Thoracic aorta (tissue), 2 donors: ENCODE data around the gene GABRB2. TPM values are rescaled to one million over a fixed set of nuclear protein-coding genes. Genes with fewer than 3 reads are reported as not detected.

ENCODE experiments used
- ATAC-seq: fragments of 150-250 bp; one replicate; pipeline ENCODE4 v1.8.0; 2017; ENCODE audit warnings: low read depth; ENCODE audit not compliant: insufficient number of reproducible peaks, low FRiP score
- DNase-seq: peaks from one replicate; pipeline ENCODE4 v3.0.0-alpha.2; 2020; ENCODE audit warnings: low spot score
- H3K27ac ChIP-seq, 2 donors: fragments of 200-600 bp; sonication (generic); 1 replicate in 1 of 2; 2 replicates in 1 of 2; pipeline ENCODE4 v1.5.1; 2016; ENCODE audit warnings: mild to moderate bottlenecking in 2 of 2, moderate library complexity in 2 of 2
- H3K27me3 ChIP-seq: fragments of 200-600 bp; sonication (generic); replicated peaks from 2 replicates; pipeline ENCODE4 v1.6.0; 2016; ENCODE audit warnings: mild to moderate bottlenecking; ENCODE audit not compliant: insufficient read depth
- H3K36me3 ChIP-seq: fragments of 200-600 bp; sonication (generic); one replicate; pipeline ENCODE4 v1.5.1; 2016
- H3K4me1 ChIP-seq, 2 donors: fragments of 200-600 bp; sonication (generic); 1 replicate in 1 of 2; 2 replicates in 1 of 2; pipeline versions ENCODE4 v1.5.1 to v1.6.0; 2016; ENCODE audit warnings: low read depth in 2 of 2, mild to moderate bottlenecking in 1 of 2; ENCODE audit not compliant: control insufficient read depth in 1 of 2
- H3K4me3 ChIP-seq: fragments of 200-600 bp; sonication (generic); 2 replicates; pipeline ENCODE4 v1.5.1; 2016; ENCODE audit warnings: mild to moderate bottlenecking
- H3K9me3 ChIP-seq: fragments of 200-600 bp; sonication (generic); 2 replicates; pipeline ENCODE4 v1.5.1; 2016
- CTCF ChIP-seq: fragments of 200-600 bp; sonication (generic); IDR thresholded peaks from one replicate; pipeline ENCODE4 v1.5.1; 2019; ENCODE audit warnings: antibody characterized with exemption
- total RNA-seq, 2 donors: library from RNA; depleted of rRNA; stranded (reverse); fragments of >200 nt; gene quantifications; one replicate each; pipeline versions ENCODE4 v1.1.0 to v1.2.3, GENCODE V29; 2016

GABRB2 gene
- total RNA-seq, 2 donors from 2014 or later: 0.27 to 0.78 TPM

GRCh38 chr5:161376034-161376433 lies 170.5 kb downstream of the GABRB2 start:
- H3K36me3 ChIP-seq: no peaks in the 10 kb centered on the region
- H3K4me3 ChIP-seq: no peak overlapping the region
- H3K27ac ChIP-seq: no peak overlapping the region
- H3K9me3 ChIP-seq: no peaks in the 10 kb centered on the region
- TF ChIP-seq CTCF: no peak
- DNase-seq (no peak), ATAC-seq (no peak)
- H3K27me3 ChIP-seq: no peaks in the 10 kb centered on the region
- no peaks in the 10 kb centered on the region for H3K4me1 ChIP-seq

- no peak overlapping the region for H3K4me3 ChIP-seq
- ATAC-seq (no peak), DNase-seq (no peak)
- no peaks in the 10 kb centered on the region for H3K4me1 ChIP-seq
- no peaks in the 10 kb centered on the region for H3K9me3 ChIP-seq
- no peaks in the 10 kb centered on the region for H3K27me3 ChIP-seq
- TF ChIP-seq CTCF: no peak
- H3K36me3 ChIP-seq: no peaks in the 10 kb centered on the region
- no peak overlapping the region for H3K27ac ChIP-seq
Observed at GRCh38 chr5:161373345-161373707, 173.2 kb downstream of the GABRB2 start.

- no peak for TF ChIP-seq CTCF
Observed at GRCh38 chr5:161372682-161373344, 173.7 kb downstream of the GABRB2 start.

GRCh38 chr5:161369022-161369421 lies 177.5 kb downstream of the GABRB2 start:
- Histone ChIP-seq H3K27ac (no peak overlapping the region), H3K4me1 (no peaks in the 10 kb centered on the region), H3K27me3 (no peaks in the 10 kb centered on the region), H3K4me3 (no peak overlapping the region), H3K9me3 (no peaks in the 10 kb centered on the region), H3K36me3 (no peaks in the 10 kb centered on the region)
- no peak for ATAC-seq
- DNase-seq: no peak
- no peak for TF ChIP-seq CTCF

More at GRCh38 chr5:161372682-161373344, 173.7 kb downstream of the GABRB2 start:
- no peaks in the 10 kb centered on the region for H3K4me1 ChIP-seq
- no peaks in the 10 kb centered on the region for H3K27me3 ChIP-seq
- no peaks in the 10 kb centered on the region for H3K9me3 ChIP-seq
- ATAC-seq: no peak
- H3K27ac ChIP-seq: no peak overlapping the region
- no peaks in the 10 kb centered on the region for H3K36me3 ChIP-seq
- no peak overlapping the region for H3K4me3 ChIP-seq
- DNase-seq: no peak

GRCh38 chr5:161358446-161358845 lies 188.1 kb downstream of the GABRB2 start:
- ATAC-seq (no peak), DNase-seq (no peak)
- Histone ChIP-seq H3K4me3 (no peak overlapping the region), H3K9me3 (no peaks in the 10 kb centered on the region), H3K27ac (no peak overlapping the region), H3K4me1 (no peaks in the 10 kb centered on the region), H3K36me3 (no peaks in the 10 kb centered on the region), H3K27me3 (no peaks in the 10 kb centered on the region)
- no peak for TF ChIP-seq CTCF
